Measurements from ENCODE around the gene AZIN2.
A peak's percentile ranks its signal among the peaks of the same experiment; 100 is the strongest.
"Not testable (repeated sequence)": the region's sequence is repeated elsewhere in the genome, so short reads cannot be mapped to it uniquely, and the experiment has no call there.

The AZIN2 gene

GRCh38 chr1:33130297-33130696 lies 49.3 kb downstream of the AZIN2 start:
- no peak overlapping the region for H3K4me3 ChIP-seq (ENCODE audit: control insufficient read depth in 1 of 7, extremely low read depth in 1 of 7, insufficient read depth in 4 of 7, low read depth in 2 of 7, low read length in 6 of 7)
- WGBS (ENCODE audit: insufficient coverage): 94% methylated on average over 4 of the region's 4 CpGs
- CTCF ChIA-PET: no interaction called here
- H3K36me3 ChIP-seq (ENCODE audit: control insufficient read depth in 4 of 4, insufficient read depth in 4 of 4, low read length in 3 of 4): peaks cover 0 to 5% (median 0%) of the 10 kb centered on the region in 4 experiments
- POLR2A ChIA-PET: no interaction called here
- H3K9me3 ChIP-seq (ENCODE audit: control extremely low read depth in 1 of 5, control insufficient read depth in 4 of 5, insufficient read depth in 2 of 5, low read depth in 1 of 5, low read length in 4 of 5): no peaks in the 10 kb centered on the region
- DNase-seq: peak in 2 of 3 donors; percentile 19 to 33
- no peaks in the 10 kb centered on the region for H3K27me3 ChIP-seq (replicated peaks in 2 of 5; ENCODE audit: control insufficient read depth in 4 of 5, insufficient read depth in 5 of 5, low read length in 4 of 5)
- H3K4me1 ChIP-seq (ENCODE audit: control extremely low read depth in 1 of 4, control insufficient read depth in 4 of 4, insufficient read depth in 4 of 4, low read length in 3 of 4): peaks cover 10 to 31% (median 16%) of the 10 kb centered on the region in 4 experiments
- no peak overlapping the region for H3K27ac ChIP-seq (ENCODE audit: insufficient read depth in 1 of 2, low read depth in 1 of 2, low read length in 2 of 2, poor library complexity in 1 of 2, severe bottlenecking in 2 of 2)

DNA sequence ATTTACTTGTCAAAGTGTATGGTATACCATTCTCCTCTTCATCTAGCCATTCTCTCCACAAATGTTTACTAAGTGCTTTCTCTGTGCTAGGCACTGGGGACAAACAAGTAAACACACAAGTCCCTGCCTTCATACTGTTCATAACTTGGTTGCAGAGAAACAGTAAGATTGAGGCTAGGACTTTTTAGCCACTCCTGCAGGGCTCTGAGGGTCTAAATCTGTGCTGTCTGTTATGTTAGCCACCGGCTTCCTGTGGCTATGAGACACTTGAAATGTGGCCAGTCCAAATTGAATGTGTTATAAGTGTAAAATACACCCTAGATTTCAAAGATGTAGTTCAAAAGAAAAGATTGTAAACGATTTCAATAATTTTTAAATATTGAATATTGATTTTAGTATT lies 50.2 kb downstream of the AZIN2 start:
- POLR2A ChIA-PET: no interaction called here
- peaks cover 0 to 5% (median 0%) of the 10 kb centered on the region in 4 experiments for H3K36me3 ChIP-seq (ENCODE audit: control insufficient read depth in 4 of 4, insufficient read depth in 4 of 4, low read length in 3 of 4)
- no peak for DNase-seq
- H3K4me3 ChIP-seq (ENCODE audit: control insufficient read depth in 1 of 7, extremely low read depth in 1 of 7, insufficient read depth in 4 of 7, low read depth in 2 of 7, low read length in 6 of 7): no peak overlapping the region
- H3K4me1 ChIP-seq (ENCODE audit: control extremely low read depth in 1 of 4, control insufficient read depth in 4 of 4, insufficient read depth in 4 of 4, low read length in 3 of 4): peaks cover 10 to 30% (median 16%) of the 10 kb centered on the region in 4 experiments
- WGBS (ENCODE audit: insufficient coverage): no CpG with 5 or more reads among the region's 2 CpGs
- H3K9me3 ChIP-seq (ENCODE audit: control extremely low read depth in 1 of 5, control insufficient read depth in 4 of 5, insufficient read depth in 2 of 5, low read depth in 1 of 5, low read length in 4 of 5): no peaks in the 10 kb centered on the region
- H3K27me3 ChIP-seq (replicated peaks in 2 of 5; ENCODE audit: control insufficient read depth in 4 of 5, insufficient read depth in 5 of 5, low read length in 4 of 5): no peaks in the 10 kb centered on the region
- CTCF ChIA-PET: no interaction called here
- no peak overlapping the region for H3K27ac ChIP-seq (ENCODE audit: insufficient read depth in 1 of 2, low read depth in 1 of 2, low read length in 2 of 2, poor library complexity in 1 of 2, severe bottlenecking in 2 of 2)

- no peak for DNase-seq
- Histone ChIP-seq H3K36me3 (ENCODE audit: control insufficient read depth in 4 of 4, insufficient read depth in 4 of 4, low read length in 3 of 4) (peaks cover 0 to 5% (median 0%) of the 10 kb centered on the region in 4 experiments), H3K4me3 (ENCODE audit: control insufficient read depth in 1 of 7, extremely low read depth in 1 of 7, insufficient read depth in 4 of 7, low read depth in 2 of 7, low read length in 6 of 7) (no peak overlapping the region), H3K4me1 (ENCODE audit: control extremely low read depth in 1 of 4, control insufficient read depth in 4 of 4, insufficient read depth in 4 of 4, low read length in 3 of 4) (peaks cover 6 to 24% (median 9%) of the 10 kb centered on the region in 4 experiments), H3K27ac (ENCODE audit: insufficient read depth in 1 of 2, low read depth in 1 of 2, low read length in 2 of 2, poor library complexity in 1 of 2, severe bottlenecking in 2 of 2) (no peak overlapping the region), H3K27me3 (replicated peaks in 2 of 5; ENCODE audit: control insufficient read depth in 4 of 5, insufficient read depth in 5 of 5, low read length in 4 of 5) (no peaks in the 10 kb centered on the region), H3K9me3 (ENCODE audit: control extremely low read depth in 1 of 5, control insufficient read depth in 4 of 5, insufficient read depth in 2 of 5, low read depth in 1 of 5, low read length in 4 of 5) (no peaks in the 10 kb centered on the region)
- CTCF ChIA-PET: interaction anchor here (3.3 kb wide), 1 partner anchor 12 kb away, joined by 15 read pairs; no protein-coding TSS in a partner anchor
- 100% methylated on average over 2 of the region's 2 CpGs for WGBS (ENCODE audit: insufficient coverage)
- POLR2A ChIA-PET: no interaction called here
These were observed 51.6 kb downstream of the AZIN2 start for GRCh38 chr1:33132549-33132948.

- no peaks in the 10 kb centered on the region for H3K27me3 ChIP-seq (replicated peaks in 2 of 5; ENCODE audit: control insufficient read depth in 4 of 5, insufficient read depth in 5 of 5, low read length in 4 of 5)
- H3K27ac ChIP-seq (ENCODE audit: insufficient read depth in 1 of 2, low read depth in 1 of 2, low read length in 2 of 2, poor library complexity in 1 of 2, severe bottlenecking in 2 of 2): no peak overlapping the region
- POLR2A ChIA-PET: no interaction called here
- H3K36me3 ChIP-seq (ENCODE audit: control insufficient read depth in 4 of 4, insufficient read depth in 4 of 4, low read length in 3 of 4): peaks cover 0 to 5% (median 0%) of the 10 kb centered on the region in 4 experiments
- 100% methylated on average over 9 of the region's 10 CpGs for WGBS (ENCODE audit: insufficient coverage)
- CTCF ChIA-PET: interaction anchor here (0.7 to 3.3 kb wide), 3 partner anchors 10 to 13 kb away, joined by 3 to 15 read pairs (median 3); no protein-coding TSS in a partner anchor
- DNase-seq: no peak
- no peaks in the 10 kb centered on the region for H3K9me3 ChIP-seq (ENCODE audit: control extremely low read depth in 1 of 5, control insufficient read depth in 4 of 5, insufficient read depth in 2 of 5, low read depth in 1 of 5, low read length in 4 of 5)
- H3K4me1 ChIP-seq (ENCODE audit: control extremely low read depth in 1 of 4, control insufficient read depth in 4 of 4, insufficient read depth in 4 of 4, low read length in 3 of 4): peaks cover 0 to 14% (median 0%) of the 10 kb centered on the region in 4 experiments
- H3K4me3 ChIP-seq (ENCODE audit: control insufficient read depth in 1 of 7, extremely low read depth in 1 of 7, insufficient read depth in 4 of 7, low read depth in 2 of 7, low read length in 6 of 7): no peak overlapping the region
These were observed 52.6 kb downstream of the AZIN2 start for GRCh38 chr1:33133478-33134105.

GRCh38 chr1:33136041-33136440 lies 55.1 kb downstream of the AZIN2 start:
- H3K27ac ChIP-seq (ENCODE audit: insufficient read depth in 1 of 2, low read depth in 1 of 2, low read length in 2 of 2, poor library complexity in 1 of 2, severe bottlenecking in 2 of 2); DNase-seq; POLR2A ChIA-PET; H3K9me3 ChIP-seq (ENCODE audit: control extremely low read depth in 1 of 5, control insufficient read depth in 4 of 5, insufficient read depth in 2 of 5, low read depth in 1 of 5, low read length in 4 of 5); H3K36me3 ChIP-seq (ENCODE audit: control insufficient read depth in 4 of 4, insufficient read depth in 4 of 4, low read length in 3 of 4); H3K4me3 ChIP-seq (ENCODE audit: control insufficient read depth in 1 of 7, extremely low read depth in 1 of 7, insufficient read depth in 4 of 7, low read depth in 2 of 7, low read length in 6 of 7); H3K27me3 ChIP-seq (replicated peaks in 2 of 5; ENCODE audit: control insufficient read depth in 4 of 5, insufficient read depth in 5 of 5, low read length in 4 of 5): not testable (repeated sequence)
- peaks cover 0 to 27% (median 10%) of the 10 kb centered on the region in 4 experiments for H3K4me1 ChIP-seq (ENCODE audit: control extremely low read depth in 1 of 4, control insufficient read depth in 4 of 4, insufficient read depth in 4 of 4, low read length in 3 of 4)
- 100% methylated on average over 1 of the region's 1 CpG for WGBS (ENCODE audit: insufficient coverage)
- CTCF ChIA-PET: interaction anchor here (1.4 to 3.6 kb wide), 3 partner anchors 9 to 11 kb away, joined by 3 to 15 read pairs (median 12); no protein-coding TSS in a partner anchor

GRCh38 chr1:33137800-33138199 lies 56.8 kb downstream of the AZIN2 start:
- WGBS (ENCODE audit: insufficient coverage): 100% methylated on average over 2 of the region's 8 CpGs
- H3K4me3 ChIP-seq (ENCODE audit: control insufficient read depth in 1 of 7, extremely low read depth in 1 of 7, insufficient read depth in 4 of 7, low read depth in 2 of 7, low read length in 6 of 7): no peak overlapping the region
- H3K27me3 ChIP-seq (replicated peaks in 2 of 5; ENCODE audit: control insufficient read depth in 4 of 5, insufficient read depth in 5 of 5, low read length in 4 of 5): no peaks in the 10 kb centered on the region
- H3K36me3 ChIP-seq (ENCODE audit: control insufficient read depth in 4 of 4, insufficient read depth in 4 of 4, low read length in 3 of 4): no peaks in the 10 kb centered on the region
- CTCF ChIA-PET: interaction anchor here (0.9 to 3.6 kb wide), 9 partner anchors 11 to 322 kb away, joined by 3 to 12 read pairs (median 4); no protein-coding TSS in a partner anchor
- no peaks in the 10 kb centered on the region for H3K9me3 ChIP-seq (ENCODE audit: control extremely low read depth in 1 of 5, control insufficient read depth in 4 of 5, insufficient read depth in 2 of 5, low read depth in 1 of 5, low read length in 4 of 5)
- peak; percentile 46 to 70 (median 64) for DNase-seq
- peaks cover 2 to 27% (median 14%) of the 10 kb centered on the region in 4 experiments for H3K4me1 ChIP-seq (ENCODE audit: control extremely low read depth in 1 of 4, control insufficient read depth in 4 of 4, insufficient read depth in 4 of 4, low read length in 3 of 4)
- POLR2A ChIA-PET: no interaction called here
- no peak overlapping the region for H3K27ac ChIP-seq (ENCODE audit: insufficient read depth in 1 of 2, low read depth in 1 of 2, low read length in 2 of 2, poor library complexity in 1 of 2, severe bottlenecking in 2 of 2)
